Activated CD4-positive, alpha-beta memory T cell treated with anti-CD3 and anti-CD28 coated beads for 36 hours (primary cell): Measurements from ENCODE around the gene TFDP2. TPM values are rescaled to one million over a fixed set of nuclear protein-coding genes. Genes with fewer than 3 reads are reported as not detected.

Source experiments
- CTCF ChIA-PET: fragments of 350-600 bp; sonication (Branson Sonifier 250); formaldehyde crosslinking; loops from one replicate; lab custom pipeline; 2021; ENCODE audit warnings: antibody characterized with exemption, inconsistent platforms; lab: Charles Lee
- POLR2A ChIA-PET: fragments of 350-600 bp; sonication (Branson Sonifier 250); formaldehyde crosslinking; loops from one replicate; lab custom pipeline; 2021; ENCODE audit warnings: antibody characterized with exemption; lab: Charles Lee
- DNase-seq: peaks from one replicate; pipeline ENCODE4 v3.0.0-alpha.2; 2020
- H3K27ac Mint-ChIP-seq: one replicate; pipeline ENCODE4 v1.8.0; 2021; ENCODE audit warnings: mixed read lengths
- H3K27me3 Mint-ChIP-seq: one replicate; pipeline ENCODE4 v1.8.0; 2021; ENCODE audit warnings: mixed read lengths
- H3K36me3 Mint-ChIP-seq: one replicate; pipeline ENCODE4 v1.8.0; 2021; ENCODE audit warnings: mixed read lengths
- H3K4me1 Mint-ChIP-seq: one replicate; pipeline ENCODE4 v1.8.0; 2021; ENCODE audit warnings: low read depth, mixed read lengths
- H3K4me3 Mint-ChIP-seq: one replicate; pipeline ENCODE4 v1.8.0; 2021; ENCODE audit warnings: mild to moderate bottlenecking, mixed read lengths
- H3K9me3 Mint-ChIP-seq: one replicate; pipeline ENCODE4 v1.8.0; 2021; ENCODE audit warnings: mixed read lengths
- intact Hi-C: fragments of 100-400 bp; cut with micrococcal nuclease; formaldehyde crosslinking; loops from one replicate; pipeline ENCODE4 v1.15.1; 2023
- total RNA-seq, 2 experiments: library from RNA; stranded (reverse); gene quantifications; one replicate each; pipeline ENCODE4 v1.2.3, GENCODE V29; 2021

TFDP2 gene
- total RNA-seq, 2 experiments from 2014 or later: 19.1 to 21.5 TPM

DNA sequence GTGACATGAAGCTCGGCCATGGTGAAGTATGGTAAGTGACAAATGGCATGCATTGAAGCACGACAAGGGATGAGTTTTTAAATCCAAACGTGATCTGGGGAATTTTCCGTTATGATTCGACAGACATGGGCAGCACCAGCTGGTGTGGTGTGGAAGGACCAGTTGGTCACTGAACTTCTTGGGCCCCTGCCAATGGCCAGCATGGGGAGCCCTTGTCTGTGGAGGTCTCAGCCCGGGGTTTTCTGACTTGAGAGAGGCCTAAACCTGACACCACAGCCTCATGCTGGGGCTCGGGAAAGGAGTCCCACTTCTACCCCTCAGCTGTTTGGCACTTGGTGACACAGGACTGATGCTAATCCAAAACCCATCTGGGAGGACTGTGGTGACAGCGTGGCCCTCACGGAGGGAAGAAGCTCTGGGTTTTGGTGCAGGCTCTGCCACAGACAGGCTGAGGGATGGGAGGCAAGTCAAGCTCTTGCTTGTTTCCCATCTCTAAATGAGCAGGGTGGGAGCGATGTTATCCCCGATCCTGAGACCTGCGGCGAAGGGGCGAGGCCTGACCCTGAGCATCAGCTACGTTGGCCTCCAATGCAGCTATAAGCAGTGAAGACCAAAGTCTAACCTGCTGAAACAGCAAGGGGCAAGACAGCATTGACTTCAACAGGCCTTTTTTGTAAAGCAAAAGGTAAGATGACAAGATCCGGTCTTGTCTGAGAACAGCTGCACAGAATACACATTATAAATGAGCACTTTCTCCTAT lies 203.4 kb downstream of the TFDP2 start:
- Mint-ChIP-seq H3K4me1 (peaks cover 6% of the 10 kb centered on the region), H3K27me3 (no peaks in the 10 kb centered on the region), H3K4me3 (no peak overlapping the region), H3K9me3 (no peaks in the 10 kb centered on the region), H3K27ac (no peak overlapping the region), H3K36me3 (no peaks in the 10 kb centered on the region)
- intact Hi-C loops: no loop called here
- ChIA-PET CTCF (interaction anchor here (0.8 kb wide), 1 partner anchor 9 kb away, joined by 3 read pairs; no protein-coding TSS in a partner anchor), POLR2A (no interaction called here)
- no peak for DNase-seq

- intact Hi-C loops: no loop called here
- no peak for DNase-seq
- Mint-ChIP-seq H3K9me3 (no peaks in the 10 kb centered on the region), H3K27ac (no peak overlapping the region), H3K36me3 (no peaks in the 10 kb centered on the region), H3K4me1 (peaks cover 22% of the 10 kb centered on the region), H3K27me3 (no peaks in the 10 kb centered on the region), H3K4me3 (no peak overlapping the region)
- CTCF ChIA-PET: no interaction called here
- POLR2A ChIA-PET: no interaction called here
Observed at GRCh38 chr3:141942006-141942405, 207.3 kb downstream of the TFDP2 start.

DNA sequence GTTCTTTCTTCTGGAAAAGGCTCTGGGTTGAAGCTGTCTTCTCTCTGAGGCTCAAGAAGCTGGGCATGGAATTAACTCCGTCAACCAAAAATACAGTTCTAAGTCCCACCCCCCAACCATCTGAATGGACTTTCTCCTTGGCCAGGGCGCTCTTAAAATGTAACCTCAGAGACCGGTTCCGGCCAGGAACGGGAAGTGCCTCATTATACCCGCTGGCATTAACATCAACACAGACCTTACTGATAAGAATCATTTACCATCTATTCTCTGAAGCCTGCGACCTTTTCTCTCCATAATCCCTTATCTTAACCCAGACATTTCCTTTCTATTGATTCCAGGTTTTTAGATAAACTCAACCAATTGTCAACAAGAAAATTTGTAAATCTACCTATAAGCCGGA lies 208.3 kb downstream of the TFDP2 start:
- Mint-ChIP-seq H3K27me3 (no peaks in the 10 kb centered on the region), H3K4me1 (peaks cover 22% of the 10 kb centered on the region), H3K9me3 (no peaks in the 10 kb centered on the region), H3K27ac (no peak overlapping the region), H3K4me3 (no peak overlapping the region), H3K36me3 (no peaks in the 10 kb centered on the region)
- ChIA-PET POLR2A (no interaction called here), CTCF (interaction anchor here (1.0 to 1.6 kb wide), 2 partner anchors 57 to 202 kb away, joined by 3 to 5 read pairs; partner anchors contain the start of gene RNF7)
- intact Hi-C loops: no loop called here
- DNase-seq: no peak

- no peak overlapping the region for H3K4me3 Mint-ChIP-seq
- no peaks in the 10 kb centered on the region for H3K9me3 Mint-ChIP-seq
- peaks cover 22% of the 10 kb centered on the region for H3K4me1 Mint-ChIP-seq
- H3K27ac Mint-ChIP-seq: peak overlapping the region; percentile 65
- H3K36me3 Mint-ChIP-seq: no peaks in the 10 kb centered on the region
- intact Hi-C loops: loop anchor here (1.0 kb wide), 1 partner anchor 36 kb away; no protein-coding TSS in a partner anchor
- peak; percentile 81 for DNase-seq
- ChIA-PET POLR2A (no interaction called here), CTCF (interaction anchor here (1.0 to 1.6 kb wide), 3 partner anchors 27 to 202 kb away, joined by 3 to 7 read pairs (median 5); partner anchors contain the start of gene RNF7)
- H3K27me3 Mint-ChIP-seq: no peaks in the 10 kb centered on the region
Observed at GRCh38 chr3:141940194-141940776, 209.1 kb downstream of the TFDP2 start.

DNA sequence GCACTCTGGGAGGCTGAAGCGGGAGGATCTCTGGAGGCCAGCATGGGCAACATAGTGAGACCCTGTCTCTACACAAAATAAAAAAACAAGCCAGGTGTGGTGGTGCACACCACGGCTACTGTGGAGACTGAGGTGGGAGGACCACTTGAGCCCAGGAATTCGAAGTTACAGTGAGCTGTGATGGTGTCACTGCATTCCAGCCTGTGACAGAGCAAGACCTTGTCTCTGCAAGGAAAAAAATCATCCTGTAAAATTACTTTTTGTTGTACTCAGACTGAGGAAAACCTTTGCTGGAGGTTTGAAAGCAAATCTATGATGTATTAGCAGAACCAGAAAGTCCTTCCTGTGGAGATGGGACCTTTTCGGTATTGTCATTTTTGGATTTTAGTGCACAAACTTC lies 209.6 kb downstream of the TFDP2 start:
- CTCF ChIA-PET: interaction anchor here (1.0 to 1.6 kb wide), 2 partner anchors 27 to 201 kb away, joined by 5 to 7 read pairs; partner anchors contain the start of gene RNF7
- DNase-seq: no peak
- Mint-ChIP-seq H3K9me3 (no peaks in the 10 kb centered on the region), H3K27ac (no peak overlapping the region), H3K36me3 (no peaks in the 10 kb centered on the region), H3K4me3 (no peak overlapping the region), H3K4me1 (peaks cover 22% of the 10 kb centered on the region), H3K27me3 (no peaks in the 10 kb centered on the region)
- POLR2A ChIA-PET: no interaction called here
- intact Hi-C loops: loop anchor here (1.0 kb wide), 1 partner anchor 35 kb away; no protein-coding TSS in a partner anchor

GRCh38 chr3:141938011-141938500 lies 211.3 kb downstream of the TFDP2 start:
- intact Hi-C loops: no loop called here
- Mint-ChIP-seq H3K4me3 (no peak overlapping the region), H3K27me3 (no peaks in the 10 kb centered on the region), H3K27ac (no peak overlapping the region), H3K36me3 (no peaks in the 10 kb centered on the region), H3K4me1 (peaks cover 22% of the 10 kb centered on the region), H3K9me3 (no peaks in the 10 kb centered on the region)
- ChIA-PET POLR2A (no interaction called here), CTCF (interaction anchor here (1.0 kb wide), 1 partner anchor 24 kb away, joined by 3 read pairs; no protein-coding TSS in a partner anchor)
- no peak for DNase-seq

DNA sequence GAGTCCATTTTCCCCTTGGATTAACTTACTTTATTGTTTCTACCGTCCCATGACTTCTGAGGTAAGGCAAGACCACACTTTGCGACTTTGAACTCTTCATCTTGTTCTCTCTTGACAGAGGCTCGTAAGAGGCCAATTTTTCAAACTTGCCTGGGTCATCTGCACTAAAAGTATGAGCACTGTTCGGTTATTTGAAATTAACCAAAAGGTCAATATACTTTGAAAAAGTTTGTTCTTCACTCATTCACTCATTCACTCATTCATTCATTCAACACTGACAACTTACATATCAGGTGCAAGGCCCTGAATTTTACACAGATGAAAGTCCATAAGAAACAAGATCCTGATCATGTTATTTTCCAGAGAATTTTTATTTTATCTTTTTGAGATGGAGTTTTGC lies 215.0 kb downstream of the TFDP2 start:
- Mint-ChIP-seq H3K4me3 (no peak overlapping the region), H3K36me3 (no peaks in the 10 kb centered on the region), H3K27me3 (no peaks in the 10 kb centered on the region), H3K9me3 (no peaks in the 10 kb centered on the region), H3K4me1 (peaks cover 3% of the 10 kb centered on the region), H3K27ac (no peak overlapping the region)
- POLR2A ChIA-PET: no interaction called here
- CTCF ChIA-PET: interaction anchor here (1.4 kb wide), 1 partner anchor 344 kb away, joined by 5 read pairs; no protein-coding TSS in a partner anchor
- intact Hi-C loops: no loop called here
- no peak for DNase-seq

- Mint-ChIP-seq H3K4me3 (no peak overlapping the region), H3K27me3 (no peaks in the 10 kb centered on the region), H3K36me3 (peaks cover 2% of the 10 kb centered on the region), H3K9me3 (no peaks in the 10 kb centered on the region), H3K27ac (no peak overlapping the region), H3K4me1 (no peaks in the 10 kb centered on the region)
- ChIA-PET CTCF (interaction anchor here (1.4 kb wide), 1 partner anchor 345 kb away, joined by 5 read pairs; no protein-coding TSS in a partner anchor), POLR2A (no interaction called here)
- no peak for DNase-seq
- intact Hi-C loops: no loop called here
Observed at GRCh38 chr3:141933421-141934300, 215.7 kb downstream of the TFDP2 start.

- CTCF ChIA-PET: no interaction called here
- H3K4me3 Mint-ChIP-seq: no peak overlapping the region
- H3K27me3 Mint-ChIP-seq: no peaks in the 10 kb centered on the region
- DNase-seq: no peak
- POLR2A ChIA-PET: no interaction called here
- H3K4me1 Mint-ChIP-seq: no peaks in the 10 kb centered on the region
- intact Hi-C loops: no loop called here
- peaks cover 19% of the 10 kb centered on the region for H3K36me3 Mint-ChIP-seq
- H3K9me3 Mint-ChIP-seq: no peaks in the 10 kb centered on the region
- no peak overlapping the region for H3K27ac Mint-ChIP-seq
Observed at GRCh38 chr3:141930801-141931200, 218.5 kb downstream of the TFDP2 start.

DNA sequence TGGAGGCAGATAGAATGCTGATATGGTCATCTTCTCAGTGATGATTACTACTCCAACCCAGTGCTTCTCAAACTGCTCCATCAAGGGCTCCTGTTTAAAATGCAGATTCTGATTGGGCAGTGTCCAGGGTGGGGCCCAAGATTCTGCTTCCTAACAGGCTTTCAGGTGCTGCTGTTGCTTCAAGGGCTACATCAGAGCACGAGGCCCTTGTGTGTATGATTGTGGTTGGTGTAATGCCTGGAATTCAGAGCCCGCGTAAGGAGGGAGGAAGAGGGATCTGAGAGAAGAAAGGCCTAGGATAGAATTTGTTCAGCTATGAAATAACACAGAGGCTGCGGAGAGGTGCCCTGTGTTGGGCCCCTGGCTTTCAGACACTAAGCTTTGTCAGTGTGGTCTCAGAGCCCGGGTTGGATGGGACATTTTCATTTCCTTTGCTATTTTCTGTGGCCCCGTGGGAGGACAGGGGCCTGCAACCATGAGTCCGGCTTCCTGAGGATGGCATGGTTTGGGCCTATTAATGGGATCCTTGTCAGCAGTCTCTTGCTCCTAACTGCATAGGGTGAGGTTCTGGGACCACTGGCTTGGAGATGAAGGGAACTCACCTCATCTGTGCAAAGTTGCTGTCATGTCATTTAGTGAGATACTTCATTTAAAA lies 219.9 kb downstream of the TFDP2 start:
- ChIA-PET POLR2A (no interaction called here), CTCF (interaction anchor here (1.7 kb wide), 1 partner anchor 350 kb away, joined by 4 read pairs; no protein-coding TSS in a partner anchor)
- intact Hi-C loops: no loop called here
- no peak overlapping the region for H3K4me3 Mint-ChIP-seq
- H3K36me3 Mint-ChIP-seq: peaks cover 29% of the 10 kb centered on the region
- no peak for DNase-seq
- no peak overlapping the region for H3K27ac Mint-ChIP-seq
- no peaks in the 10 kb centered on the region for H3K27me3 Mint-ChIP-seq
- no peaks in the 10 kb centered on the region for H3K9me3 Mint-ChIP-seq
- H3K4me1 Mint-ChIP-seq: no peaks in the 10 kb centered on the region

DNA sequence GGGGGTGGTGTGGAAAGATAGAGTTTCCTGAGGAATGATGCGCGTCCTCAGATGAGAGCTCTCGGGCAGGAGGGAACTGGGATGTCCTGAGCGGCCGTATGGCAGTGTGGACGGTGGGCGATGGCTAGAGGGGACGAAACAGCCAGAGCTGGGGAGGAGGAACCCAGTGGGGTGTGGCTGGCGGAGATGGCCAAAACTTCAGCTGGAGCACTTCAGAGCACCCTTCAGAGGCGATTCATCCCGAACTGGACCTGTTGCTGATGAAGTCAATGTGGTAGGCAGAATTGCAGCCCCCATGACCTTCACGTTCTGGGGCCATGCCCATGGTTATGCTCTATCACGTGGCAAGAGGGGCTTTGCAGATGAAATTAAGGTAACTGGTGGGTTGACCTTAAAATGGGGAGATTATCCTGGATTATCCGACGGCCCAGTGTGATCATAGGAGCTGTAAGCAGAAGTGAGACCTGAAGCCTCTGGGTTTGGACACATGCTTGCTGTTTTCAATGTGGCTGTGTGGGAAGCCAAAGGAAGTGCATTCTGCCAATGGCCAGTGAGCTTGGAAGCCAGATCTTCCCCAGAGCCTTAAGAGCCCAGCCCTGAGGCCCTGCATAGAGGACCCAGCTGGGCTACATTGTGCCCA lies 220.6 kb downstream of the TFDP2 start:
- ChIA-PET CTCF (interaction anchor here (1.7 kb wide), 1 partner anchor 351 kb away, joined by 4 read pairs; no protein-coding TSS in a partner anchor), POLR2A (no interaction called here)
- no peak overlapping the region for H3K4me3 Mint-ChIP-seq
- intact Hi-C loops: no loop called here
- peaks cover 29% of the 10 kb centered on the region for H3K36me3 Mint-ChIP-seq
- H3K9me3 Mint-ChIP-seq: no peaks in the 10 kb centered on the region
- no peak for DNase-seq
- no peak overlapping the region for H3K27ac Mint-ChIP-seq
- no peaks in the 10 kb centered on the region for H3K27me3 Mint-ChIP-seq
- no peaks in the 10 kb centered on the region for H3K4me1 Mint-ChIP-seq
